GM18873 (cell line): Measurements from ENCODE around the gene AGAP1.

Experiments used
- ATAC-seq: cut with Tn5 transposase; IDR thresholded peaks from one replicate; pipeline ENCODE4 v1.9.1; 2021; ENCODE audit warnings: mild to moderate bottlenecking, moderate library complexity, moderate number of reproducible peaks; ENCODE audit not compliant: unreplicated experiment, low FRiP score

Gene AGAP1

DNA sequence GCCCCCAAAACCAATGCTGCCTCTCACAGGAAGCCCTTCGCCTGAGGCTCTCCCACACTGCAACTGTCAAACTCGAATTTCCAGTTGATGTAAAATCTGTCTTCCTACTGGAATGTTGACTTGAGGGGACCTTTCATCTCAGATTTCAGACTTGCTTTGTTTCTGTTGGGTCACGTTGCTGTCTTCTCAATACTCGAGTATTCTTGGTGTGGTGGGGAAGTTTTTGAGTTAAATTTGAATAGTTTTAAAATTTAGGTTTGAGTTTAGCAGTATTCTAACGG, 50.8 kb downstream of the AGAP1 start:
- ATAC-seq, result no peak

DNA sequence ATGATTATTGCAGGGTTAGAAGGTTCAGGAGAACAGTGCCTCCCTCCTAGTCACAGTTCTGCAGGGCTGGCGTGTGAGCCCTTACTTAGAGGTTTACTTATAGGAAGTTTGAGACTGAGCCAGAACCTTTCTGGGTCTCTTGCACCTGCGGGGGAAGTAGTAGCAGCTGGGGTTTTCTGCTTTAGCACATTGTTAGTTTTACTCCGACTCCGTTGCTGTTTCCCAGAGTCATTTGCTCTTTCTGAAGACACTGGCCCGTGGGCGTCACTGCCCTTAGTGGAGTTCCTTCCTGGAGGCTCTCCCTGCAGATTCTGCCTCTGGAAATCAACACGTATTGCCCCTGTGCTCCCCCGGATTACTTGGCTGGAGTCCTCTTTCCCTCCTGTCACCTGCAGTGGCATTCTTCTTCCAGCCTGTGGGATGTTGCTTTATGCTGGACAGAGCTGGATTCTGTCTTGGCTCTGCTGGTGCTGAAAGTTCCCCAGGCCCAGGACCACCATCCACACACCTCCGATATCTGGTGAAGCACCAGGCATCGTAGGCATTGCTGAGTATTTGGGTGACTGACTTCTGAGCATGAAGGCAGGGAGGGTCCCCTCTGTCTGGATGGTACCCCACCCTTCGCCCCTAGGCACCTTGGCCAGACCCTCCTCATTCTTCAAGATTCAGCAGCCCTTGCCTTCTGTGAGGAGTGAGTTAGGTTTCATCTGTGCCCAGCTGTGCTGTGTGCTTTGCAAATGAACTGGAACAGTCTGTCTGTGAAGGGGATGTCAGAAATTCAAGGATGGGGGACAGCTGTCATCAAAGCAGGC, 51.7 kb downstream of the AGAP1 start:
- ATAC-seq, result no peak

DNA sequence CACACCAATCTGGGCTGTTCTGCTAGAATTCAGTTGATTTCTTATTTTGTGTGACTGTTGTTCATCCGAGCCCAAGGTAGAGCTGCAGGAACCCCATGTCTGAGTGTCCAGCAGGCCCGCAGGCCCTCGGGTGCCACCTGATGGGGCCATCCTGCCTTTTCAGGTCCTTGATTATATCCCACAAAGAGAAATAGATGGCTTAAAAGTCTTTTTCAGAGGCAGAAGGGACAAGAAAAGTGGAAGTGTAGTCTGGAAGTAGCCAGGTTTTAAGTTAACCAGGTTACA, 52.2 kb downstream of the AGAP1 start:
- no peak for ATAC-seq

DNA sequence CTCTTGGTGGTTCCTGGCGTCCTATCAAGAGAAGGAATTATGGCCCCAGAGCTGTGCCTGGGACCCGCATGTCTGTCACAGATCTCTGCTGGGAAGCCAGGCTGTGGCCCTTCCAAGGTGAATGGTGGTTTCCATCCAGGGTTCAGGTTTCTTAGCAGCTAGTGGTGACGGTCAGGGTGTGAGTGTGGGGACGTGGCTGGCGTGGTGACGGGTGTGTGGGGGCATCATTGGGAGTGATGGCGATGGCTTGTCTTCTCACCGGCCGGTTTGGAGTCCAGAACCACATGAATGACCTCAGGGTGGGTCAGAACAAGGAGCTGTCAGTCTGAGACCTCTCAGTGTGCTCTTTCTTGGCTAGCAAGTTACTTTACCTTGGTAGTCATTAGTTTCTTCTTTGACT, 52.6 kb downstream of the AGAP1 start:
- ATAC-seq, result no peak

DNA sequence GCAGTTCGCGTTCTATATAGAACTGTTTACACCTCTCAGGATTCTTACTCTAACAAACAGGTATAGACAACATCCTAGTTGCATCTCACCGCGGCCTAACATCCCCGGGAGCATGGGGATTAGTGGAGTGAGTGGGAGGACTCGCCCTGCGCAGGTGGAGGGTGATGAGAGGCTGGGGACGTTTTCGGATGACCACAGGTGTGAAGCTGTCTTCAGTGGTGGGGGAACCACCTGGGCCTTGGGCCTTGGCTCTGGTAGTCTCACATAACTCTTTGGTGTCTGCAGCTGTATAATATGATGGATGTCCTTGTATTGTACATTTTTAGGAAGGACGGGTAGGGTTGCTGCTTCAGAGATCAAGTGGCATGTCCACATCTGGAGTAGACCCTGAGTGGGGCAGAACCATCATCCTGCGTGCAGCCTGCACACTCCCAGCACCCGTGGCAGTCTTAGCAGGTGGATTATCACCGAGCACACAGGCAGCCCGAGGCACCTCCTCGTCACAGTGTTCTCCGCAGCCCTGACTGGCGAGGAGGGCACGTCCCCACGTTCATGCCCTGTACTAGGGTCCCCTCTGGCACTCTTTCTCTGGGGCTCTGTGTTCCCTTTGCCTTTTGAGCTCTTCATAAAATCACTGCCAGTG, 56.0 kb downstream of the AGAP1 start:
- no peak for ATAC-seq

DNA sequence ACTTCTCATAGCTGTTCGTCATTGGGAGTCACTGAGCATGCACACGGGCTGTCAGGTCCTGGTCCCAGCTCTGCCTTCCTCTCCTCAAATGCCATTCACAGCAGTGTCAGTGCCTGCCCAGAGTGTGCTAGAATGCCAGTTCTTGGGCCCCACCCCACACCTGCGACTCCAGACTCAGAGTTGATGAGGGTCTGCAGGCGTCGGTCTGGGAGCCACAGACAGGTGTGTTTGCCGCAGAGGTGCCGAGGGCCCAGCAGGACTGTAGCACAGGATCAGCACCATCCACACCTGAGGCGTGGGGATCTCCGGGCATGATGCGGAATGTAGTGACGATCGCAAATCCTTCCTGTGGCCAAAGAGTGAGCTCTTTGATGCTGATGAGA, 56.5 kb downstream of the AGAP1 start:
- ATAC-seq, result no peak

DNA sequence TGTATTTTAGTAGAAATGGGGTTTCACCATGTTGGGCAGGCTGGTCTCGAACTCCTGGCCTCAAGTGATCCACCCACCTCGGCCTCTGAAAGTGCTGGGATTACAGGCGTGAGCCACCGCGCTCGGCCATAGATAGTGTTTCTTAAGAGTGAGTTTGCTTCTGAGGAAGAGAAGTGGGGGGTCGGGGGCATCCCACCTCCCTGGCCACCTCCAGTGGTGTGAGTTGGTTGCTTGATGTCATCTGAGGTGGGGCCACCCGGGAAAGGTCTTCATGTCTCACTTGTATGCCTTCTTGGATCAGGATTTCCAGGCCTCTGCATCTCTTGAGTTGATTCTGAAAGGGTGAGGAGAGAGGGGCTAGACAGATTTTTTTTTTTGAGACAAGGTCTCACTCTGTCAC, 57.1 kb downstream of the AGAP1 start:
- no peak for ATAC-seq

DNA sequence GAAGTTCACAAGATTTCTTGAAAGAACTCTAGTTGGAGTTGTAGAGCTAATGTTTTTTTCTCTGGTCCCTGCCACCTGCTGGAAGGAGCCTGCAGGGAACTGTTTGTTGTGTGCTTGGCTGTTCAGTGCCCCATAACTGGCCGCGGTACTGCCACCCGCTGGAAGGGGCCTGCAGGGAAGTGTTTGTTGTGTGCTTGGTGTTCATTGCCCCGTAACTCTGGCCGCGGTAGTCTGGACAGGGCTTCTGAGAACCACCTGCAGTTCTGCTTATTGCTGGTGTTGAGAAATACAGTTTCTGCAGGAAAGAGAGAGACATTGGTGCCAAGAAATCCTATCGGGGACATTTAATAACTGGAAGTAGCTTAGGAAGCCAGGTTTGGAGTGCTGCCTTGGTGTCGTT, 58.1 kb downstream of the AGAP1 start:
- no peak for ATAC-seq

DNA sequence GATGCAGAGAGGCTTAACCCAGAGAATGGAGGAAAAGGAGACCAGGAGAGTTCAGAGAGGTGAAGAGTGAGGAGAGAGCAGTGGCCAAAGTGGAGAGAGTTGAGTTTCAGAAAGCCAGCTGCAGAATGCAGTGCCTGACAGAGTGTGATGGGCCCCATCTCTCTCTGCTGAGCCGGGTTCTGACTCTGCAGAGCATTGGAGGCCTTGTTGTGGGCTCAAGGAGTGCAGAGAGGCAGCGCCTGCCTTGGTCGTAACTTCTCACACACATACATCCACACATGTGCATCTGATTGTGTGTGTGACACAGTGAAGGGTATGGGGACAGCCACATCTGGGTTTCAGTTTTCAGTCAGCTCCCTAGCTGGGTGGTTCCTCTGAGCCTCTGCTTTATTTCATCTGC, 58.8 kb downstream of the AGAP1 start:
- no peak for ATAC-seq

DNA sequence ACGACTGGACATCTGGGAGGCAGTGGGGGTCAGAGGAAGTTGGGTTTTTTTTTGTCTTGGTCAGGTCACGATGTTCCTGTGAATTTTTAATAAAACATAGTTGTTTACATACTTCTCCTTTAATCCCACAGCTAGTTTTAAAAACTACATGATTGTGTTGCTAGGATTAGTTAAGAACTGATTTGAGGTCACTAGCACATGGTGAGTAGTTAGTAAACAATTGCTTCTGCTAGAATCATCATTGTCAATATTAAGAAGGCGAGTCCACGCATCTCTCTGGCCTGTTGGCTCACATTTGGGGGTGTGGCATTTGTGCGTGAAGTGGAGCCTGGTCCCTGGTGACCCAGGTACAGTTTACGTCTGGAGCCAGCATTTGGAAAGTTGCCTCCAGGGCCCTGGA, 59.4 kb downstream of the AGAP1 start:
- ATAC-seq, result no peak

DNA sequence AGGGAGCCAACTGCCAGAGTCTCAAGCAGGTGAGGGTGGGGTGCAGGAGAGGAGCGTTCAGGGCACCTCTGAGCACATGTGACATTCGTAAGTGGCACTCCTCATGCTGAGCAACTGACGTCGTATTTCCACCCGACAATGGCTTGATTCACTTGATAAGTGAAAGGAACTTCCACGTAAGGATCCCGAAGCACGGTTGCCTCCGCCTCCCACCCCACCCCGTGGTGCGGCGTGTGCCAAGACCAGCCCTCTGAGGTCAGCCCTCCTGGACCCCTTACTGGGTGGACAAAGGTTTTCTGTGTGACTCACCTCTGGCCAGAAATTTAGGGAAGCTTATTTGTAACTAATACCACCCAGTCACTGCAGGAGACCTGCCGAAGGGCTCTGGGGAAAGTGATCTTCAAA, 59.9 kb downstream of the AGAP1 start:
- no peak for ATAC-seq

DNA sequence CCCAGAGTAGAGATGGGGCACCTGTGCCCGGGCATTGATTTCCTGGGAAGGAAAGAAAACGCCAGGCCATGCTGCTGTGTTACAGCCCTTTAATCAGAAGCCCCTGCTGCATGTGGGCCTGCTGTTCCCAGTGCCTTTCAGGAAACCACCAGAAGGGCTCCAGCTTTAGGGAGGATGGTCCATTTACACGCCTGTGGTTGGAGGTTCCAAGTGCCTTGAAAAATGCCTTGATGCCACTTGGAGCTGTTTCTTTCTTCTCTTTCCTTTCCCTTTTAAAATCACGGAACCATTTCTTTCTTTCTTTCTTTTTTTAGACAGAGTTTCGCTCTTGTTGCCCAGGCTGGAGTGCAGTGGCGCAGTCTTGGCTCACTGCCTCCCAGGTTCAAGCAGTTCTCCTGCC, 60.5 kb downstream of the AGAP1 start:
- ATAC-seq, result no peak

DNA sequence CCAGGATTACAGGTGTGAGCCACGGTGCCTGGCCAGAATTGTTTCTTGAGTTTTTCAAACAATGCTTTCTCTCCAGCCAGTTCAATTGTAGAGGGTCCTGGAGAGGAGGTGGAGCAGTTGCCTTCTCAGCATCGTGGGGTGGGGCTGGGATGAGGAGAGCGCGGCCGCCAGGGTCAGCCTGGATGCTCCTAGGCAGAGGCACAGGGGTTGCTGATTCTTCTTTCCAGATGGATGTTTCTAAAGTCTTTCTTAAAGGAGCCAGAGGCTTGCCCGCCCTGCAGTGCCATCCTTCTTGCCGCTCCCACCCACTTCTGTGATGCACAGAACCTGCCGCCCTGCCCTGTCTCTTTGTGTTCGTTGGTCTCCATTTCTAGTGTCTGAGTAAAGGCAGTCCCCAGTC, 61.1 kb downstream of the AGAP1 start:
- no peak for ATAC-seq

DNA sequence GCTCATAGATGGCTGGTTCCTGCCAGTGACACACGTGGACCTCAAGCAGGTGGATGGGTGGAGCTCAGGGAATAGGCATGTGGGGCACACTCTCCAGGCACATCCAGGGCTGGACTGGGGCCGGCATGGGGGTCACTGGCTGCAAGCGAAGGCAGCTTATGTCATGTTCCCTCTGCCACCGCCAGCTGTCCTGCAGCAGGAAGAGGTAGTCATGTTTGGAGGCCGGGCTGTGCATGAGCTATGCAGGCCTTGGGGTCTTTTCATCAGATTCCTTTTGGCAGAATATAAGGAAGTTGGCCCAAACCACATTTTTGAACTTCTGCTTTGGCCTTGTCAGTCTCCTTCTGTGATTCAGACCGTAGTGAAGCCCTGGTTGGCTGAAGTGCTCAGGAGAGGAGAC, 61.5 kb downstream of the AGAP1 start:
- no peak for ATAC-seq

DNA sequence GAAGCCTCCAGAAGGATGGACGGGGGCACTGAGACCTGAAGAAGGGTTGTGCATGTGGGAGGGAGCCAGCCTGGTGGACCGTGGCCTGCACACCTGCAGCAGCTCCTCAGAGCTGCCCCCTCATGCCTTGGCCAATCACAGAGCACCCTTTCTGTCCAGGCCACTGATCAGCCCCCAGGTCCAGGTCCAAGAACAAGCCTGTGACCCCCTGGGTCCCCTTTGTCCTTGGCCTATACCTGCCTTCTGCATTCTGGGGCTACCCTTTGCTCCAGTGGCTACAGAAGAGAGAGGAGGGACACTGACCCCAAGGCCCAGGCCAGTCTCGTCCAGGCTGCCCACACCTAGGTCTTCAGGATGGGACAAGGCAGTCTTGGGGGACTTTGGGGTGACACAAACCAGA, 62.2 kb downstream of the AGAP1 start:
- ATAC-seq, result no peak

DNA sequence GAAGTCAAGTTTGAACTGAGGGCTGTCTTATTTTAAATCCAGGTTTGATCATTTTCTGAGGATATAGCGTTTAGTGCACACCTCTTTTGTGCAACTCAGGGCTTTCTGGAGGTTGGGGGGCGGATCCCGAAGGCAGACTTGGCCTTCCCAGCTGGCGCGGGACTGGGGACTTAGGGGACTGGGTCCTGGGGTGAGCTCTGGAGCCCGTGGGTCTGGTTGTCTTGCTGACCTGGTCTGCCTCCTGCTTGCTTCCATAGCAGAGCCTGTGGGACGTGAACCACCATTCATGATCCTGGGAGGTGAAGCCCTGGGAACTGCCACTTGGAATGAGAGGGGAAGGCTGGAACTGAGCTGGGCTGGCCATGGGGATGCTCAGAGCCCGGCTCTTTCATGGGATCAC, 63.1 kb downstream of the AGAP1 start:
- ATAC-seq, result no peak

DNA sequence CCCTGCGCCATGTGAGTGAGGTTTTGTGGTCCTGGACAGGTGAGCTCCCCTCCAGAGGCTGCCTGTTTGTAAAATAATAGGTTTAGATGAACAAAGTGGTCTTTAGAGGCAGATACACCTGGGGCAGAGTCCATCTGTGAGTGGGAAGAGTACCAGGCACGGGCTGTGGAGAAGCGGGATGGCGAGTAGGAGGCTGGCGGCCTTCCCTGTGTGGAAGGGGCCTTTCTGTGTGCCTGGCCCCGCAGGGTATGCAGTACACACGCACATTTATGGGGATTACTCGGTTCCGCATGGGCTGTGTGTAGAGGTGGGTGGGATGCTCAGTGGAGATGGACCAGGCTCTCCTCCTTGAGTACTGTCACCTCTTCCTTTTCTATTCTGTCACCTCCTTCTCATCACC, 64.1 kb downstream of the AGAP1 start:
- no peak for ATAC-seq

DNA sequence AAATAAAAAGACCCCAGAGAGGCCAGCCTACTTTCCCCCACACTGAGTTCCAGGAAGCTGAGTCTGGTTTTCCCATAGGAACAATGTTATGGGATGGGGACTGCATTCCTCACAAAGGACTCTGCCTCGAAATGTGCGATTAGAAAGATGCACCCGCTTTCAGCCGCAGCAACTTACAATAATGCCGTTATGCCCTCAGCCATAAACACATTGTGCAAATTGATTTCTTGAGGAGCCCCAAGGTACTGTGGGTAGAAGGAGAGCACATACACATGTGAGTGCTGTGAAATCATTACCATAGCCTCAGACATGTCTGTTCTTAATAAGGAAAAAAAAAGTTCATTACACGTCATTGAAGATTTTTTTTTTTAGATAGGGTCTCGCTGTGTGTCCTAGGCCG, 64.7 kb downstream of the AGAP1 start:
- no peak for ATAC-seq

DNA sequence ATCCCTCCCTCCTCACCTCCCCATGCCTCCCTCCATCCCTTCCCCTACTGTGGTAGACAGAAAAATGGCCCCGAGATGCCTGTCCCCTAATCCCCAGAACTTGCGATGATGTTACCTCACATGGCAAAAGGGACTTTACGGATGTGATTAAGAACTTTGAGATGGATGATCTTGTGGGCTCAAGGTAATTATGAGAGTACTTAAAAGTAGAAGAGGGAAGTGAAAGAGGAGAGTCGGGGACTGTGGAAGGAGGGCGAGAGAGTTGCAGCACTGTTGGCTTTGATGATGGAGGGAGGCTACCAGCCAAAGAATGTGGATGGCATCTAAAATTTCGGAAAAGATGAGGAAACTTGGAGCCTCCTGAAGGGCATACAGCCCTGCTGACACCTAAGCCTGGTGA, 66.5 kb downstream of the AGAP1 start:
- no peak for ATAC-seq

DNA sequence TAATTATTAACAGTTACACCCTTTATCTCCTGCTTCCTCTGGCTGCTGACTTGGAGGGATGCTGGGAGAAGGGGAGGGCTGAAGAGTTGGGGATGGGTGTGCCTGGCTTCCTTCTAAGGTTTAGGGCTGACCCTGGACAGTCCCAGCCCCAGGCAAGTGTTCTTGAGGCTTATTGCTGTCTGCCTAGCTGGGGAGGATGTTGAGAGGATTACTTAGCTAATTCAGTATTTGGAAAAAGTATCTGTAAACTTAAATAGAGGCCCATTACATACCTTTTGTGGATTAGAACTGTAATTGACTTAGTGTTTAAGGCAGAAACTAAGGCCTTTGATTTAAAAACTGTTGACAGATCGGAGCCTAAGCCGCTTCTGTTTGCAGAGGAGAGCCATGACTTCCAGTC, 67.6 kb downstream of the AGAP1 start:
- ATAC-seq, result no peak

DNA sequence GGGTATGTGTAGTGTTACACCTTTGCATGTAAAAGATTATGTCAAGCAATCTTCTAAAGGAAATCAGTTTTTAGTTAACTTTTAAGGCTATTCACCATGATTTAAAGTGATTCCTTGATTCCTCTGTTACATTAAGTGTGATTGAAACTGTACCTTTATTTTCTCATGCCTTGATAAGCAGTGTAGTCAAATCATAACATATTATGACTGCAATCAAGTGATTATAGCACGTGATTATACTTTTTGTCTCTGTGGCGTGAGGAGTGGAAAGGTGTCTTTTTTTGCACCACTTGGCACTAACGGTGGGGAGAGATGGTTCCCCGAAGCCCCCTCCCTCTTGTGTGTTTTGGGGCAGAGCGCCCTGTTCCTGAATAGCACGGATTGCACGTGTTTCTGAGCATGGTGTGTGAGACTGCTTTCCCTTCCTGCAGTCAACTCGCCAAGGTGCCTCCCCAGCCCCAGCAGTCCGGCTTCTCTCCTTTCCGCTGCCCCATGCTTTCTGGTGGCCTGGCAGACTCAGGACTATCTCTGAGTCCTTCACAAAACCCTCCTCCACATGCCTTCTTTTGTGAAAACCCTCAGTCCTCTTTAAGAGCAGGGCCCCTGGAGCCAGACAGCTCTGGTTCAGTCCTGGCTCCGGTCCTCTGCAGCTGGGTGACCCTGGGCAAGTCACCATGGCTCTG, 68.4 kb downstream of the AGAP1 start:
- no peak for ATAC-seq
